HG02610 (cell line): ENCODE data around the gene UVRAG.
A peak's percentile ranks its signal among the peaks of the same experiment; 100 is the strongest.

Experiments used
- ATAC-seq: cut with Tn5 transposase; IDR thresholded peaks from one replicate; pipeline ENCODE4 v1.9.1; 2021; ENCODE audit warnings: mild to moderate bottlenecking, moderate library complexity; ENCODE audit not compliant: unreplicated experiment

Gene UVRAG

DNA sequence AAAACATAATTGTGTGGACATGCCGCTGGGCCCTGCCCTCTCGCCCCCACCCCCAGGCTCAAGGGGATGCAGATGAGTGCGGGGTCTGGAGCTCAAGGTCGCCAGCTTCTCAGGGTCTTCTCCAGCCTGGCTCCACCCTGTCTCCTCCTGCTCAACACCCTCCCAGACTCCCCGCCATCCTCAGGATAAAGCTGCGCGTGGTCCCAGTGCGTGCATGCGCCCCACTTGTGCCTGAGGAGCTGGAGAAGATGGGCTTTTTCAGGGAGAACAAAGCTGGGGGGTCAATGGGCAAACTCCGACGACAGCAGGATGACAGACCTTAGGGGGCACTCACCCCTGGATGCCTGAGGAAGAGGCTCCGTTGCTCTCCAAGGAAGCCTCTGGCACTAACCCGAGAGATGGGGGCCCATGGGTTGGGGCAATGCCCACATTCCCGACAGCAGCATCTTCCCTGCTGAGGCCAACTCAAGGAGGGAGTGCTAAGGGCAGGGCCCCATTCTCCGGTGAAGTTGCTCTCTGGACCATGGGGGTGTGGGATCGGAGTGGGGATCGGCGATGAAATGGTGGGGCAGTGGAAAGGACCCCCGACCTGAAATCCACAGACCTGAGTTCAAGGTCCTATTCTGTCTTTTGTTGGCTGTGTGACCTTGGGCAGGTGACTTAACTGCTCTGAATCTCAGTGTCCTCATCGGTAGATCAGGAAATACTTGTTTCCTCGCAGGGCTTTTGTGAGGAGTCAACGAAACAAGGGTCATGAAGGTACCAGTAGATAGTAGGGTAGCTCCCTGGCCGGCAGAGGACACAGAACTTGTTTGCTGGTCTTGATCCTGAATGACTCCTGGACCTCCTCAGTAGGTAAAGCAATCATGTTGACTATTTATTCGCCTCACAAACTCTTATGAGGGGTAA, 343.6 kb downstream of the UVRAG start:
- ATAC-seq: no peak

DNA sequence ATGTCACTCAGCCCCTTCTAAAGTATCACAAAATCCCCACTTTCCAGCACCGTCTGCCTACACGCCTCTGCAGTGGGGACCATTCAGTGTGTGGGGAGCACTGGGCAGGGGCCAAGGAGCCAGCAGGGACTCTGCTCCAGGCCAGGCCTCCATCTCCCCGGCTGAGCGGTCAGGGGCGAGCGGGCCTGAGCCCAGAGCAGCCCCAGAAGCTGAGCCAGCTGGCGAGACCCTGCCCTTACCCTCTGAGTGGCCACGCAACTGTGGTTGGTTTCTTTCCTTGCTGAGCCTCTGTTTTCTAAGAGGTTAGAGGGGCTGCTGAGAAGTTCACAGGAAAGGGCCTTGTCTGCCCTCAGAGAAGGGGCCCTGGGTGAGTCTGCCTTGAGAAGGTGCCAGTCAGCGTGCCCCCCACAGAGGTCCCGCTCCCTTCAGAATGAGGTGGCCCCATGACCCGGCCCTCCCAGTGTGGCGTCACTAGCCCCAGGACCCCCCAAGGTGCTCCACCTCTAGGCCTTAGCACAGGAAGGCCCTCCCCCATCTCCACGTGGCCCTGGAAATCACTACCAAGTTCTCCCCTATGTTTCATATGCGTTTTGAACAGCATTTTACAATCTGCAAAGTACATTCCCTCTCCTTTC, 344.4 kb downstream of the UVRAG start:
- ATAC-seq: no peak

DNA sequence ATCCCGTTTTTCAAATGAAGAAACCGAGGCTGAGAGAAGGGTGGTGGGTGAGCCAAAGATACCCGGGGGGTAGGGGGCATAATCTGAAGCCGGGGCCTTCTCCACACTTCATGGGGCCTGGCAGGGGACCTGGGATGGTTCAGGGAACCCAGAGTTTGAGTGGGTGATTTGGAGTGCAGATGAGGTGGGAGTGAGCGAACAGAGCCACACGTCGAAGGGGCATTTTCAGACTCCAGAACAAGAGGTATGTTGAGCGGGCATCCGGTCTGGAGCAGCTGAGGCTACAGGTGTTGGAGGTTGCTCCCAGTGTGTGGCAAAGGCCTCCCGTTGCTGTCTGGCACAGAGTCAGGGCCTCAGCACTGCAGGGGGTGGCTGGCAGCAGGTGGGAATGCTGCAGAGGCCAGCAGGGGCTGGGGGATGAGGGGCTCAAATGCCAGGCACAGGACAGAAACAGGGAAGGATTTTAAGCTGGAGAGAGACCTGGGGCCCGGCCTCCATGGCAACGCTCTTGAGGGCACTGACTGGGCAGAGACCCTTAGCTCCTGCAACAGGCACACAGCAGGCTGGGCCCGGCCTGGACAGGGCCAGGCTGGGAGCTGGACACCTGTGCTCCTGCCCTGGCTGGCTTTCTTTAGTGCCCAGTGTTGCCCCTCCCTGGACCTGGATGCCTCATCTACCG, 345.1 kb downstream of the UVRAG start:
- ATAC-seq: no peak

DNA sequence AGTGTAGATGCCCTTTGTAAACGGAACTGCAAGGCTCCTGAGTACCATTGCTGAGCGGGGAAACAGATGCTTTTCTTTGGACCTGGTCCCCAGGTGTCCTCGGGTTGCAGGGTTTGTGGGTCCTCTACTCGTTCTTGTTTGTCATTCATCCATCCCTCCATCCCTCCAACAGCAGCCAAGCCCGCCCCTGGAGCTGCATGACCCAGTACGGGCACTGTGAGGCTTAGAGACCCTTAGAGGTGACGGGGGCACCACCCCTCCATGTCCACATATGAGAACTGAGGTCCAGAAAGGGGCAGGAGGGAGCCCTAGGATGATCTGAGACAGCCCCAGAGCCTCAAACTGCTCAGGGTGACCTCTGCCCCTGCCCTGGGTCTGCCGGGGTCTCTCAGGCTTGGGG, 345.8 kb downstream of the UVRAG start:
- no peak for ATAC-seq

DNA sequence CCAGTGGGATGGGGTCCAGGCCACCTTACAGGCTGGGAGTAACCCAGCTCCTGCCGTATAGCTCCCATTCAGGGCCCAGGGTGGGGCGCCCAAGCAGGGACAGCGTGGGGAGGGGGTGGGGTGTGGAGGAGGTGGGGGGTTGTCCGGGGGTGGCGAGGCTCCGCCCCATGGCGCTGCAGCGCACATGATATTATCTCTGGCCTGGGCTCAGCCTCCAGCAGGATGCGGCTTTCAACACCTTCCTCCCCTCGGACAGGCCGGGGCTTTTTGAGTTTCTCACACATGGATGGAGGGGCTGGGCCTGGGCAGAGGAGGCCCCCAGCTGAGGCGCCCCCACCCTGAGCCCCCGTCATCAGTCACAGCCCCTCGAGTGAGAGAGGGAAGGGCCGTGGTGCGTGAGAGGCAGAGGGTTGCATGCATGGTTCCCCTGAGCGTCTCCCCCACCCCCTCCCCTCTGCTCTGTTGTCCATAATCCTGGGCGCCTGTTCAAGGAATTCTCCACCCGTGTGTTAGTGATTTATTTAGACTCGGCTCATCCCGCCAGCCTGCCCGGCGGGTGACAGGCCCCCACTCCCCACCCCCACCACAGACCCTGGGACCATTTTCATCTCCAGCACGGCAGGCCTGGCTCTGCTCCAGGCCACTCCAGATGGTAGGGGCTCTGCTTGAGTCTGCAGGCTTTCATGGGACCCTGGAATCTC, 346.4 kb downstream of the UVRAG start:
- ATAC-seq: no peak

DNA sequence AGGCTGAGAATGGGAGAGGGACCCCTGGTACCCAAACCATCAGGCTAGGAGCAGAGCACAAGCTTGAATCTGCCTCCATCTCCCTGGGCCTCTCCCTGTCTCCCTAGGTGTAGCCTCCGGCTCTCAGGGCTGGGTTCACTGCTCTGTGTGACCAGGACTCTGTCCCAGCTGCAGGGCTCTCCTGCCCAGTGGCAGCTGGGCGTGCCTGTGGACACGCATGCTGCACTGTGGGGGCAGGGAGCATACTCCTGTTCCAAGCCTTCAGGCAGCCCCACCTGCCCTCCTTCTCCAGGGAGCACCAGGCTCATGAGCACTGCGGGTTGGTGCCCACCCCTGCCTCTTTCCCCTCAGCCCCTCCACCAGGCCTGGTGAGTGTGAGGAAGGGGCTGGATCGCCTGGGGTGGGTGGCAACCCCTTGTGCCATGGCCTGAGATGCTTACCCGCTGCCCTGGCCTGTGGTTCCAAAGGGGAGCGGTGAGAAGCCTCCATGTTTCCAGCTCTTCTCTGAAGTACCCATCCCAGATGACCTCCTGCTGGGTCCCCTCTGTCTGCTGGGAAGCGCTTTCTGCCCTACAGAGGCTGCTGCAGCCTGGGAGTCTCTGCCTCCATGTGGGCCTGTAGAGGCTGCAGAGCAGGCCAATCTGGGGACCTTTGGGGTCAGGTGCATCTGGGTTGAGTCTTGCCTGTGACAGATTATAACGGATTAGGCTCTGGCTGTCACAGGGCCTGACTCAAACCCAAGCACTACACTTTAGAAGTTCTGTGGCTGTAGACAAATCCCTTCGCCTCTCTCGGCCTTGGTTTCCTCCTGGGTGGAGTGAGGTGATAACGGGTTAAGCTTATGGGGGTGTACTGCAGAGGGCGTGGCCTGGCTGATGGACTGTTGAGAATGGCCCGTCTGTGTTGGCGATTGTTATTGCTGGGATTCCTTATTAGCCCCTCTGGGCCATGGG, 347.6 kb downstream of the UVRAG start:
- ATAC-seq: no peak

DNA sequence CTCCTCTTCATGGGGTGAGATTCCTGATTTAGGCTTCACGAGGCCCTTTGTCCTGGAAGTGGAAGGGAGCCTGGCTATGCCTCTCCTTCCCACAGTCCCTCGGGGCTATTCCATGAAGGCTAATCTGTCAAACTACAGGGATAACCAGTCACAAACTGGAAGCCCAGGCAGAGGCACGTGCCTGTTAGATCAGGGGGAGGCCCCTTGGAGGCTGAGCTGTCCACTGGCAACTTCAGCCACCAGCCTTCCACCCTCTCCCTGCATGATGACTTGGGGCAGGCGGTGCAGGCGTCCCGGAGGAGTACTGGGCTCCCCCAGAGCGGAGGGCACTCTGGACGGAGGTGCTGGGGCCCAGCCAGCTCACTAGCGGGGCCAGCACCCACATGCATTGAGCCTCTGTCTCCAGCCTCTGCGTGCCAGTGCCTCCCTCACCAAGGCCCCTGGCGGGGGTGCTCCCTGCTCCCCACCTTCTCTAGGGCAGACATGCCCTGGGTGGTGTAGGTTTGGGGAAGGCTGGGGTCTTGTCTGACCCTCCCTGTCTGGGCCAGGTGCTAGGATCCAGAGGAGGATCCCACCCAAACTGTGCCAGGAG, 348.4 kb downstream of the UVRAG start:
- no peak for ATAC-seq

DNA sequence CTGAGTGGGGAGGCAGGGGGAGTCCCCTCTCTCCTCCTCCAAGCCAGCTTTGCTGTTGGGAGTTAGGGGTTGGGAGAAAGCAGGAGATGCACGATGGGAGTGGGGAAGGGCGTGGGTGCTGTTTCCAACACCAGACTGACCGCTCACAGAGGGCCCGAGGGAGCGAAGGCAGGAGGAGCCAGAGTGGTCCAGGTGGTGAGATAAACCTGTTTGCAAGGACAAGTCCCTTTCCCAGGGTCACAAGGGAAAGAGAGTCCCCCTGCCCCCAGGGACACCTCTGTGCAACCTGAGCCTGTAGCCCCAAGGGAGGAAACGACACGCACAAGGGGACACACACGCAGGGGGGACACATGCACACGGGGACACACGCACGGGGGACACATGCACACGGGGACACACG, 349.1 kb downstream of the UVRAG start:
- ATAC-seq: no peak

DNA sequence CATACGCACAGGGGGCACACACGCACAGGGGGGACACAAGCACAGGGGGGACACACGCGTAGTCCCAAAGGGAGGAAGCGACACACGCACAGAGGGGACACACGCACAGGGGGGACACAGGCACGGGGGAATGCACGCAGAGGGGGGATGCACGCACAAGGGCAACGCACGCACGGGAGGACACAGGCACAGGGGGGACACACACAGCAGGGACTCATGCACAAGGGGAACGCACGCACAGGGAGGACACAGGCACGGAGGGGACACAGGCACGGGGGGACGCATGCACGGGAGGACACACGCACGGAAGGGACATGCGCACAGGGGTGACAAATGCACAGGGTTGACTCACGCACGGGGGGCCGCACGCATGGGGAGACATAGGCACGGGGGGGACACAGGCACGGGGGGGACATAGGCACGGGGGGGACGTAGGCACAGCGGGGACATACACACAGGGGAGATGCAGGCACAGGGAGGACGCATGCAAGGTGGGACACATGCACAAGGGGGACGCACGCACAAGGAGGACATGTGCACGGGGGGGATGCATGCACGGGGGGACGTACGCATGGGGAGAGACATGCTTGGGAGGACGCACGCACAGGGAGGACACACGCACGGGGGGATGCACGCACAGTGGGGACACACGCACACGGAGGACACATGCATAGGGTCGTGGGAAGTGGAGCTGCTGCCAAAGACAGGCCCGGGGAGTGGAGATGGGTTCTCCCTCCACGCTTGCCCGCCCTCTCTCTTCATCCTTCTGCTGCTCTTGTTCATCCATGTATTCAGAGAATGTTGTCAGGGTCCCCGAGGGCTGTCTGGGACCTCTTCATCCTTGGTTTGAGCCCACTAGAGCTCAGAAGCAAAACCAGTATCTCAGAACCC, 350.1 kb downstream of the UVRAG start:
- ATAC-seq: no peak

DNA sequence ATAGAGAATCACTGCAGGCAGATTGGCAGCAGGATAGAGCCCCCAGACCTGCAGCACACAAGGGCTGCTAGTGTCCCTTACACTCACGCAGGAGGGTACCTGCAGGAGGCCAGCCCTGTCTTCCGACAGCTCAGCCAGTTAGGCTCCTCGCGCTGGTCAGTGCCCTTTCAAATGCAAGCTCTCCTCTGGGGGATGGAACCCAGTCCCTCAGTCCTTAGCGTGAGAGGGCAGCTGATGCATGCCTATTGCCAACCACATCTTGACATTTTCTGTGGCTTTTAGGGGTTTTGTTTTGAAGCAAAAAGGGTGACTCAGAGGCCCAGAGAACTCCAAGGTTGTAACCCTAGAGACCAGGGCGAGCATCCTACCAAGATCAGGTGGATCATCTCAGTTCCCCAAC, 351.3 kb downstream of the UVRAG start:
- ATAC-seq: peak; percentile 60

DNA sequence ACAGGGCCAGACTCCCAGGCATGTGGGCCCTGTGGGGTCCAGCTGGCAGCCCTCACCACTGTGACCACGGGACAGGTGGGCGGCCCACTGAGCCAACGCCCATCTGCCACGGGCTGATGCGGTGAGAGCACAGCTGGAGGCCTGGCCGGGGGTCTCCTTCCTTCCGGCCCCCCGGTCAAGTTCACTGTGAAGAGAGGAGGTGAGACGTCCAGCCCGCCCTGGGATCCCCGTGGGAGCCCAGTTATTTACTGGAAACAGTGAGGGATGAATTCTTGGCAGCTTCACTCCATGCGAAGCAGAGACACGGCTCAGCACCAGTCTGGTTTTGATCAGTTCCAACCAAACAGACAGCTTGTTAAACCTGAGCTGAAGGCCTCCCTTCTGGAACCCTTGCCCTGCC, 352.6 kb downstream of the UVRAG start:
- ATAC-seq: no peak

DNA sequence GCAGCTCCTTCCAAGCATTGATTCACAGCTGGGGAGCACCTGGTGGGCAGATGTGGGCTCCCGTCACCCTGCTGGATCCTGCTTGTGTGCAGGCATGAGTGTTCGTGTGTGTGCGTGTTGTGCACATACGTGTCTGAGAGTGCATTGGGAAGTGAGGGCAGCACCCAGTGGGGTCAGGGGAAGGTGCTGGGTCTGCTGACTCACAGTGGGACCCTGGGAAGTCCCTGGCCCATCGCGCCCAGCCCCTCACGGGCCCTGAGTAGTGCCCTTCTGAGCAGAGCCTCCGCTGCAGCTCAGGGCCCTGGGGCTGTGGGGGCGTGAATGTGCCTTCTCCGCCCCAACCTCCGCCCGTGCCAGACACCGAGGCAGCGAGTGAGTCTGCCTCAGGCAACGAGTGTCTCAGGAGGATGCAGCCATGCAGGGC, 354.5 kb downstream of the UVRAG start:
- no peak for ATAC-seq

DNA sequence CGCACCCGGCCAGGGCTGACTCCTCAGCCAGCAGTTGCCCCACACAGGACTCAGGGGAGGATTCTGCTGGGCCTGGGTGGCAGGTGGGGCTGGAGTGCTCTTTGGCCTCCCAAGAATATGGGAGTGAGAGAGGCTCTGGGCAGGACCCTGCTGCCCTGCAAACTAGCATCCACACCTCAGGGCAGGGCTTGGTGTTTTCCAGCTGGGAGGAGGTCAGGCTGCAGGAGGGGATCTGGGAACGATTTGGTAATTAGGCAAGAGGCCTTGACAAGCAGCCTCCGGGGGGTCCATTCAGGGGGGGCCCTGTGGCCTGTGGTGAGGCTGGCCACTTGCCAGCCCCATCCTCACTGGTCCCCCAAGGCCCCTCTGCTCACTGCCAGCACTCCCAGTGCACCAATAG, 355.5 kb downstream of the UVRAG start:
- ATAC-seq: no peak

DNA sequence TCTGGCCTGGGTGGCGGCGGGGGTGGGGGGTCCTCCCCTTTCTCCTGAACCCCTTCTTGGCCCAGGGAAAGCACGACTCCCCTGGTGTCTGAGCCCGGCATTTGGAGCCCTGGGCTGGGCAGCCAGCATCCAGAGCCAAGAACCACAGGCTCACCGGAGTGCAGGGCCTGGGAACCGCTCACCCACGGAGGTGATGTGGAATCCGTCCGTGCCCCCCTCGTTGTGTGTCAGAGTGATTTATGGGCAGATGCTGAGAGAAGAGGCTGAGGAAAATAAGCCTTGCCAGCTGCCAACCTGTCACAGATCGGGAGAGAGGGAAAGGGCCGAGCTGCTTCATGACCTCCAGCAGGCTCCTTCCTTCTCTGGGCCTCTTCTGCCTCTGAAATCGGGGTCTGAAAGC, 357.6 kb downstream of the UVRAG start:
- ATAC-seq: no peak

DNA sequence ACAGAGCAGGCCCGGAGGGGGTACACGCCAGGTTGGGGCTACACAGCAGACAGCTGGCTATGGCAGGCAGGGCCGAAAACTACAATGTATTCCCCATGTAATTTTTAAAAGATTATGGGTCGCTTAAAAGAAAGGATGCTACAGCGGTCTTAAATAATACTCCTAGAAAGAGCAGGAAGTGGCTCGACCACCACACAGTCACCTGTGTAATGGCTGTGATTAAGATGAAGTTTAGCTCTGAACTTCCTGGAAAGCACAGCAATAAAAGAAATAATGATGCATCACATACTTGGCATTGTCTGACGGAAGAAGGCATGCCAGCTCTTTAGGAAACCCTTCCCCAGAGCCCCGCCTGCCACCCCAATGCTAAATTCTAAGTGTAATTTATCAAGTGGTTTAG, 358.7 kb downstream of the UVRAG start:
- ATAC-seq: no peak

DNA sequence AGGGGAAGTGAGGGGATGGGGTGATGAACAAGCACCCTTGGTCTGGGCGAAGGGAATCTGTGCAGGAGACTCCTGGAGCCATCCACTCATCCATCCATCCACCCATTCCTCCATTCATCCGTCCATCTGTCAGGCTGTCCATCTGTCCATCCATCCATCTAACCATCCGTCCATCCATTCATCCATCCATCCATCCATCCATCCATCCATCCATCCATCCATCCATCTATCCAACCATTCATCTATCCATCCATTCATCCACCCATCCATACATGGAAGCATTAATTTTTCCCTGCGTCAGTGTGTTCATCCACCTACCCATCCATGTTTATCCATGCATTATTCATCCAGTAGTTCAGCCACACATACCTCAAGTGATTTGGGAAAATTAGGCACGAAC, 359.3 kb downstream of the UVRAG start:
- no peak for ATAC-seq

DNA sequence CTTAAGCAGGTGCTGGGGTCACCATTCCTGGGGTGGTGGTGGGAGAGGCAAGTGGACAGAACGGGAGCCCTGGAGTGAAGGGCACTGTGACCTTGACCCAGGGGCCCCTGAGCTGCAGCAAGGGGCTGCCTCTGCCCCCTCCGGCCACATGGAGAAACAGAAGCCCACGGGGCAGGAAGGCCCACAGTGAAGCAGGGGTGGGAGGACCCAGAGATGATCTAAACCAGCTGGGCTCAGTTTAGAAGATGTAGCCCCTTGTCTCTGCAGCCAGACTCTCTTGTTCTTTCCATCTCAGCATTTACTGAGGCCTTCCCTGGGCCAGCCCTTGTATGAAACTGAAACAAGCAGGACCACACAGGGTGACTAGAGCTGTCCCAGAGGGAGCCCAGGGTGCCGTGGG, 360.8 kb downstream of the UVRAG start:
- ATAC-seq: no peak

DNA sequence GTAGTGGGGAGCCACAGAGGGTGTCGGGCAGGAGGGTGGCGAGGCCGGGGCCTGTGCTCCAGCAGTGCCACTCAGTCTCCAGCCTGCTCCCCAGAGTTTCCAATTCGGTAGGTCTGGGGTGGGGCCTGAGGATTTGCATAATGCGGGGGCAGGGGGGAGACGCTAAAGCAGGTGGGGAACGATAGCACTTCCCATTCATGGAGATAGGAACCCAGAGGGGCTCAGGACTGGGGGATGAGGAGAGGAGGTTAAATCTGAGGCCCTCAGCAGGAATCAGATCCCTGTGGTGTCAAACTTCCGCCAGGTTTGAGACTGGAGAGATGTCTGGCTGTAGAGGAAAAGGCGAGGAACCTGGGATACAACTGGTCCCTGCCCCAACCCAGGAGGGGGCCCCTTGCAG, 361.5 kb downstream of the UVRAG start:
- no peak for ATAC-seq

DNA sequence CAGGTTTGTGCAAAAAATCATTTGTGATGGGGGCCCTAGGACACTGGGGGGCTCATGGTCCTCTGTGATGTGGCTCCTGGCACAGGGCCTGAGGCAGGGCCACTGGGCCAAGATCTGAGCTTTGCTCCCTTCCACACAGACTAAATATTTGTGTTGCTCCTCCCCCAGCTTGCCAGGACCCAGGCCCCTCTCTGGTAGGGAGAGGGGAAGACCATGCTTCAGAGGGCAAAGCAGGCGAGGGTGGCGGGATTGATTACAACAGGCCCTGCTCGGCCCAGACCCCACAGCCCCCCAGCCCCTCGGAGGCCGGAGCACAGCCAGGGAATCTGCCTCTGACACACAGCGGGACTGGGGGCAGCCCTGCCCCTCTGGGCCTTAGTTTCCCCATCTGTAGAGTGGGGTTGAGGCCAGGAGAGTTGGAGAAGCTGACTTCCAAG, 362.3 kb downstream of the UVRAG start:
- ATAC-seq: no peak
